SK-N-SH (cell line): ENCODE measurements around the gene FBXO47. TPM values are rescaled to one million over a fixed set of nuclear protein-coding genes. Genes with fewer than 3 reads are reported as not detected.

Experiments used
- CTCF ChIA-PET: fragments of 300-600, 350-600 bp; formaldehyde crosslinking; extraction: SDS; loops from one replicate; lab custom pipeline; 2021; lab: Yijun Ruan, JAX
- POLR2A ChIA-PET: fragments of 350-600 bp; sonication (Branson Sonifier 250); formaldehyde crosslinking; extraction: SDS; loops from one replicate; lab custom pipeline; 2020; ENCODE audit warnings: antibody characterized with exemption, inconsistent platforms; lab: Yijun Ruan, JAX
- DNase-seq: peaks from one replicate; pipeline ENCODE4 v3.0.0; 2012
- H2AFZ ChIP-seq: fragments of 200-600 bp; sonication (generic); 2 replicates; pipeline ENCODE4 v1.8.1; 2016; ENCODE audit warnings: antibody characterized with exemption, mild to moderate bottlenecking, low read depth
- H3F3A ChIP-seq: fragments of 200-600 bp; sonication (generic); replicated peaks from 2 replicates; pipeline ENCODE3; 2016; ENCODE audit warnings: antibody characterized with exemption, mild to moderate bottlenecking; ENCODE audit not compliant: insufficient read depth
- H3K27ac ChIP-seq, 2 experiments: fragments of 200-500 bp in 1 of 2; fragments of 200-600 bp in 1 of 2; sonication (Bioruptor generic) in 1 of 2; sonication (generic), shearing (Covaris generic) in 1 of 2; 2 replicates each; pipeline versions ENCODE4 v1.5.1 to v1.6.1; 2014 to 2016; ENCODE audit warnings: low read depth in 2 of 2, inconsistent platforms in 1 of 2, low read length in 1 of 2, mild to moderate bottlenecking in 1 of 2, mixed read lengths in 1 of 2
- H3K27me3 ChIP-seq: fragments of 200-600 bp; sonication (generic), shearing (Covaris generic); 2 replicates; pipeline ENCODE4 v1.6.1; 2016; ENCODE audit warnings: mixed run types; ENCODE audit not compliant: insufficient read depth
- H3K36me3 ChIP-seq, 2 experiments: fragments of 200-500 bp in 1 of 2; fragments of 200-600 bp in 1 of 2; sonication (Bioruptor generic) in 1 of 2; sonication (generic) in 1 of 2; replicated peaks in 1 of 2; 2 replicates each; pipeline versions ENCODE3 to v1.5.1; 2014 to 2016; ENCODE audit warnings: low read length in 1 of 2, mild to moderate bottlenecking in 1 of 2; ENCODE audit not compliant: insufficient read depth in 2 of 2, control insufficient read depth in 1 of 2
- H3K4me1 ChIP-seq, 2 experiments: fragments of 200-500 bp in 1 of 2; fragments of 200-600 bp in 1 of 2; sonication (Bioruptor generic) in 1 of 2; sonication (generic), shearing (Covaris generic) in 1 of 2; 2 replicates each; pipeline versions ENCODE4 v1.5.1 to v1.6.1; 2014 to 2016; ENCODE audit warnings: low read depth in 1 of 2, low read length in 1 of 2, mixed run types in 1 of 2; ENCODE audit not compliant: insufficient read depth in 2 of 2, control insufficient read depth in 1 of 2
- H3K4me2 ChIP-seq: fragments of 200-600 bp; sonication (generic), shearing (Covaris generic); 2 replicates; pipeline ENCODE4 v1.6.1; 2017; ENCODE audit warnings: mixed run types
- H3K4me3 ChIP-seq, 2 experiments: fragments of 200-500 bp in 1 of 2; fragments of 200-600 bp in 1 of 2; sonication (Bioruptor generic) in 1 of 2; sonication (generic), shearing (Covaris generic) in 1 of 2; 2 replicates each; pipeline versions ENCODE4 v1.5.1 to v1.8.1; 2014 to 2016; ENCODE audit warnings: low read depth in 2 of 2, inconsistent platforms in 1 of 2, low read length in 1 of 2, mild to moderate bottlenecking in 1 of 2, mixed read lengths in 1 of 2, moderate library complexity in 1 of 2
- H3K79me2 ChIP-seq: fragments of 200-600 bp; sonication (generic); 2 replicates; pipeline ENCODE4 v1.8.1; 2017; ENCODE audit warnings: mild to moderate bottlenecking; ENCODE audit not compliant: insufficient read depth
- H3K9ac ChIP-seq: fragments of 200-600 bp; sonication (generic); 2 replicates; pipeline ENCODE4 v1.6.1; 2017; ENCODE audit warnings: mixed run types
- H3K9me2 ChIP-seq: fragments of 200-600 bp; sonication (generic); 2 replicates; pipeline ENCODE4 v1.6.1; 2017; ENCODE audit warnings: mixed run types
- H3K9me3 ChIP-seq: fragments of 200-600 bp; sonication (generic); 2 replicates; pipeline ENCODE4 v1.6.1; 2017; ENCODE audit warnings: mixed run types, mild to moderate bottlenecking, moderate library complexity
- H4K20me1 ChIP-seq: fragments of 200-600 bp; sonication (generic); 2 replicates; pipeline ENCODE4 v1.6.1; 2017; ENCODE audit warnings: mild to moderate bottlenecking, mixed run types; ENCODE audit not compliant: insufficient read depth
- ELF1 ChIP-seq: IDR thresholded peaks from 2 replicates; pipeline ENCODE4 v1.4.0; 2012
- EP300 ChIP-seq, 2 experiments: IDR thresholded peaks; 2 replicates each; pipeline versions ENCODE4 v1.4.0 to v1.6.1; 2012; ENCODE audit warnings: borderline replicate concordance in 1 of 2, low read depth in 1 of 2, low read length in 1 of 2
- FOXJ3 ChIP-seq: sonication (generic); formaldehyde crosslinking; IDR thresholded peaks from 2 replicates; pipeline ENCODE4 v1.5.1; 2020; ENCODE audit warnings: mild to moderate bottlenecking, missing genetic modification reagents
- GABPA ChIP-seq: IDR thresholded peaks from 2 replicates; pipeline ENCODE4 v1.4.0; 2012; ENCODE audit warnings: low read depth, mild to moderate bottlenecking
- GATA2 ChIP-seq: sonication (generic); formaldehyde crosslinking; IDR thresholded peaks from 2 replicates; pipeline ENCODE4 v1.5.0; 2020; ENCODE audit warnings: mild to moderate bottlenecking, missing genetic modification reagents
- IRF3 ChIP-seq: fragments of 150-350 bp; IDR thresholded peaks from 2 replicates; pipeline ENCODE4 v1.6.1; 2016; ENCODE audit warnings: mild to moderate bottlenecking, low read depth, low read length
- MAX ChIP-seq: IDR thresholded peaks from 2 replicates; pipeline ENCODE4 v1.4.0; 2012; ENCODE audit warnings: low read depth
- MEF2A ChIP-seq: IDR thresholded peaks from 2 replicates; pipeline ENCODE4 v1.4.0; 2012; ENCODE audit warnings: low read depth, borderline replicate concordance
- MXI1 ChIP-seq: IDR thresholded peaks from 2 replicates; pipeline ENCODE4 v1.6.1; 2012; ENCODE audit warnings: mild to moderate bottlenecking, low read depth, low read length, improper control_type of control experiment
- NFIC ChIP-seq: IDR thresholded peaks from 2 replicates; pipeline ENCODE4 v1.4.0; 2012; ENCODE audit warnings: borderline replicate concordance
- NRF1 ChIP-seq: IDR thresholded peaks from 2 replicates; pipeline ENCODE4 v1.6.1; 2012; ENCODE audit warnings: low read depth, mild to moderate bottlenecking, low read length
- POLR2AphosphoS5 ChIP-seq: IDR thresholded peaks from 2 replicates; pipeline ENCODE4 v1.6.1; 2012; ENCODE audit warnings: low read depth, low read length
- RCOR1 ChIP-seq: fragments of 150-350 bp; IDR thresholded peaks from 2 replicates; pipeline ENCODE4 v1.6.1; 2017; ENCODE audit warnings: antibody characterized with exemption, low read length
- RFX5 ChIP-seq: IDR thresholded peaks from 2 replicates; pipeline ENCODE4 v1.6.1; 2012; ENCODE audit warnings: mild to moderate bottlenecking, improper control_type of control experiment, low read length
- RXRA ChIP-seq: IDR thresholded peaks from 2 replicates; pipeline ENCODE4 v1.4.0; 2012; ENCODE audit warnings: low read depth, mild to moderate bottlenecking, borderline replicate concordance
- SIN3A ChIP-seq: IDR thresholded peaks from 2 replicates; pipeline ENCODE4 v1.6.1; 2012; ENCODE audit warnings: low read depth, mild to moderate bottlenecking, low read length, moderate library complexity, borderline replicate concordance
- TAF1 ChIP-seq: IDR thresholded peaks from 2 replicates; pipeline ENCODE4 v1.6.1; 2012; ENCODE audit warnings: low read depth, mild to moderate bottlenecking, low read length, moderate library complexity, borderline replicate concordance
- TCF12 ChIP-seq: IDR thresholded peaks from 2 replicates; pipeline ENCODE4 v1.4.0; 2012
- ZBTB33 ChIP-seq: IDR thresholded peaks from 2 replicates; pipeline ENCODE4 v1.4.0; 2012; ENCODE audit warnings: low read depth, borderline replicate concordance
- WGBS: methylation state at CpG from one replicate; pipeline ENCODE4 v1.1.6; 2017; ENCODE audit warnings: low lambda C conversion rate; 5-methylcytosine and 5-hydroxymethylcytosine counted together
- polyA plus RNA-seq, 3 experiments: library from polyadenylated mRNA; depleted of rRNA; stranded (reverse); fragments of >200 nt; gene quantifications; 2 replicates each; pipeline ENCODE4 v1.2.3, GENCODE V29; 2012
- TF ChIP-seq, protein P1 (sequence below): fragments of 200-600 bp; sonication (generic); IDR thresholded peaks from 2 replicates; pipeline ENCODE4 v1.6.1; 2017; ENCODE audit warnings: antibody characterized with exemption, mild to moderate bottlenecking, moderate library complexity

FBXO47 gene
- polyA plus RNA-seq, 1 of the 3 experiments (the other 2 are of a cell fraction): not detected

DNA sequence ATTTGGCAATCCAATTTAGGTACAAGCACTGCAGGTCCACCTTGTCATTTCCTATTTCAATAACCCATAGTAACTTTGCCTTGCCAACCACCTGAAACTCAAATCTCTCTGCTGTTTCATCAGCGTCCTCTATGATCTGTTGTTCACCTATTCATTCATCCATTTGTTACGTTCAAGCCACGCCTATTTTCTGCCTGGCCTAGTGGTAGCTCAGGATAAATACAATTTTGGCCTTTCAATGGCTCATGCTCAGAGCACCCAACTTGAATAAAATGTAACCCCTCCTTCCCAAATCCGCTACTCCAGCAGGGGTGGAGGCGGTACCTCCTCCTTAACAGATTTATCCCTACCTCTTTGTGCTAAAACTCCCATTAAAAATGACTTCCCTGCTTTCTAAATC is 3.6 kb upstream of the FBXO47 start:
- no peak overlapping the region for H3K9ac ChIP-seq
- POLR2A ChIA-PET: no interaction called here
- H3K36me3 ChIP-seq: no peaks in the 10 kb centered on the region
- TF ChIP-seq TCF12: no peak
- no peak for TF ChIP-seq FOXJ3 (CRISPR knock-in tag)
- peaks cover 4% of the 10 kb centered on the region for H3F3A ChIP-seq
- H2AFZ ChIP-seq: no peak overlapping the region
- H3K9me3 ChIP-seq: no peaks in the 10 kb centered on the region
- CTCF ChIA-PET: interaction anchor here (1.1 kb wide), 1 partner anchor 12 kb away, joined by 3 read pairs; no protein-coding TSS in a partner anchor
- H4K20me1 ChIP-seq: no peaks in the 10 kb centered on the region
- WGBS: 86% methylated on average over 5 of the region's 5 CpGs
- no peaks in the 10 kb centered on the region for H3K4me1 ChIP-seq
- no peak for DNase-seq
- no peaks in the 10 kb centered on the region for H3K9me2 ChIP-seq
- no peaks in the 10 kb centered on the region for H3K27me3 ChIP-seq
- no peaks in the 10 kb centered on the region for H3K79me2 ChIP-seq
- no peak overlapping the region for H3K27ac ChIP-seq
- no peak overlapping the region for H3K4me3 ChIP-seq
- H3K4me2 ChIP-seq: no peak overlapping the region

DNA sequence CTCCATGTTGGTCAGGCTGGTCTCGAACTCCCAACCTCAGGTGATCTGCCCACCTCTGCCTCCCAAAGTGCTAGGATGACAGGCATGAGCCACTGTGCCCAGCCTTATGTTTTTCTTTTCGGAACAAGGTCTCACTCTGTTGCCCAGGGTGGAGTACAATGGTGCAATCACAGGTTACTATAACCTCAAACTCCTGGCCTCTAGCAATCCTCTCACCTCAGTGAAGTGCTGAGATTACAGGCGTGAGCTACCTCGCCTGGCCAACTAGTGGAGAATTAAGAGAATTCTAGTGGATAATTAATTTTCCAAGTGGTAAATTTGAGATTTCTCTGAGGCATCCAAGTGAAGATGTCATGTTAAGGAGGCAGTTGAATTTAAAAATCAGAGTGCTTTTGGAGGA is 2.9 kb upstream of the FBXO47 start:
- ChIA-PET POLR2A (no interaction called here), CTCF (no interaction called here)
- Histone ChIP-seq H3K4me2 (no peak overlapping the region), H4K20me1 (no peaks in the 10 kb centered on the region), H3K4me3 (no peak overlapping the region), H3K27me3 (no peaks in the 10 kb centered on the region), H3K79me2 (no peaks in the 10 kb centered on the region), H3K36me3 (no peaks in the 10 kb centered on the region), H3K9me3 (no peaks in the 10 kb centered on the region)
- TF ChIP-seq NRF1 (no peak), NFIC (no peak), EP300 (IDR thresholded peaks at IDR 0.05; ENCODE audit: borderline replicate concordance in 1 of 2, low read depth in 1 of 2, low read length in 1 of 2) (no peak), TAF1 (no peak), POLR2AphosphoS5 (no peak), ZBTB33 (no peak), GATA2 (no peak), MXI1 (no peak), RCOR1 (no peak), RFX5 (no peak), MEF2A (no peak), RXRA (no peak), GABPA (no peak), MAX (no peak), SIN3A (no peak), ELF1 (no peak), IRF3 (no peak), TCF12 (no peak), FOXJ3 (CRISPR knock-in tag) (no peak)
- TF ChIP-seq, protein P1, sequence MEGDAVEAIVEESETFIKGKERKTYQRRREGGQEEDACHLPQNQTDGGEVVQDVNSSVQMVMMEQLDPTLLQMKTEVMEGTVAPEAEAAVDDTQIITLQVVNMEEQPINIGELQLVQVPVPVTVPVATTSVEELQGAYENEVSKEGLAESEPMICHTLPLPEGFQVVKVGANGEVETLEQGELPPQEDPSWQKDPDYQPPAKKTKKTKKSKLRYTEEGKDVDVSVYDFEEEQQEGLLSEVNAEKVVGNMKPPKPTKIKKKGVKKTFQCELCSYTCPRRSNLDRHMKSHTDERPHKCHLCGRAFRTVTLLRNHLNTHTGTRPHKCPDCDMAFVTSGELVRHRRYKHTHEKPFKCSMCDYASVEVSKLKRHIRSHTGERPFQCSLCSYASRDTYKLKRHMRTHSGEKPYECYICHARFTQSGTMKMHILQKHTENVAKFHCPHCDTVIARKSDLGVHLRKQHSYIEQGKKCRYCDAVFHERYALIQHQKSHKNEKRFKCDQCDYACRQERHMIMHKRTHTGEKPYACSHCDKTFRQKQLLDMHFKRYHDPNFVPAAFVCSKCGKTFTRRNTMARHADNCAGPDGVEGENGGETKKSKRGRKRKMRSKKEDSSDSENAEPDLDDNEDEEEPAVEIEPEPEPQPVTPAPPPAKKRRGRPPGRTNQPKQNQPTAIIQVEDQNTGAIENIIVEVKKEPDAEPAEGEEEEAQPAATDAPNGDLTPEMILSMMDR: no peak
- TF ChIP-seq, all 33 proteins: peak for 0
- WGBS: 83% methylated on average over 4 of the region's 4 CpGs
- no peak overlapping the region for H2AFZ ChIP-seq
- no peaks in the 10 kb centered on the region for H3K4me1 ChIP-seq
- no peak overlapping the region for H3K27ac ChIP-seq
- peaks cover 7% of the 10 kb centered on the region for H3F3A ChIP-seq
- no peaks in the 10 kb centered on the region for H3K9me2 ChIP-seq
- no peak for DNase-seq
- H3K9ac ChIP-seq: no peak overlapping the region
